HCT116 (cell line): ENCODE measurements around the gene POLR2I. TPM values are rescaled to one million over a fixed set of nuclear protein-coding genes. Genes with fewer than 3 reads are reported as not detected.

ENCODE experiments used
- ATAC-seq: fragments of 200-7000 bp; cut with Tn5 transposase; 2 replicates; pipeline ENCODE4 v1.9.1; 2020; ENCODE audit warnings: mild to moderate bottlenecking, moderate library complexity
- BruUV-seq: library from RNA; stranded (reverse); fragments of 400-500 nt; replicated peaks from 2 replicates; lab custom pipeline; 2021; lab: Mats Ljungman, UMichigan
- CTCF ChIA-PET: fragments of 300-600 bp; sonication (Branson Sonifier 250); formaldehyde crosslinking; loops from one replicate; lab custom pipeline; 2021; ENCODE audit warnings: antibody characterized with exemption; lab: Charles Lee
- POLR2A ChIA-PET: fragments of 300-600, 350-600 bp; sonication (Branson Sonifier 250); formaldehyde crosslinking; loops from one replicate; lab custom pipeline; 2021; ENCODE audit warnings: antibody characterized with exemption; lab: Charles Lee
- RAD21 ChIA-PET, 2 experiments: fragments of 300-600 bp; sonication (Branson Sonifier 250); formaldehyde crosslinking; loops; one replicate each; lab custom pipeline; 2023; ENCODE audit warnings: low total read pairs in 2 of 2; ENCODE audit not compliant: uncharacterized antibody in 2 of 2, unreplicated experiment in 2 of 2, low non-redundant PET in 1 of 2; lab: Charles Lee
- DNase-seq: peaks from one replicate; pipeline ENCODE4 v3.0.0-alpha.2; 2010; ENCODE audit warnings: low read depth, low spot score
- H2AFZ ChIP-seq: fragments of 200-600 bp; shearing (Covaris generic), sonication (generic); 2 replicates; pipeline ENCODE4 v1.6.1; 2017; ENCODE audit warnings: low read depth, mixed run types, mixed read lengths, antibody characterized with exemption, low read length; ENCODE audit not compliant: poor library complexity, severe bottlenecking
- H3K27ac ChIP-seq: 2 replicates; pipeline ENCODE4 v1.5.1; 2012; ENCODE audit warnings: low read depth, low read length
- H3K27me3 ChIP-seq: fragments of 200-600 bp; sonication (generic); 2 replicates; pipeline ENCODE4 v1.6.1; 2016; ENCODE audit warnings: mixed run types, low read length, mixed read lengths; ENCODE audit not compliant: insufficient read depth
- H3K36me3 ChIP-seq, 2 experiments: fragments of 200-500 bp in 1 of 2; fragments of 200-600 bp in 1 of 2; sonication (Bioruptor generic) in 1 of 2; sonication (generic) in 1 of 2; 2 replicates each; pipeline versions ENCODE4 v1.5.1 to v1.6.1; 2014 to 2016; ENCODE audit warnings: low read length in 2 of 2, inconsistent platforms in 1 of 2, mixed read lengths in 1 of 2, mixed run types in 1 of 2; ENCODE audit not compliant: insufficient read depth in 2 of 2, control insufficient read depth in 1 of 2
- H3K4me1 ChIP-seq, 2 experiments: fragments of 200-600 bp in 1 of 2; sonication (generic) in 1 of 2; 2 replicates each; pipeline versions ENCODE4 v1.5.1 to v1.6.1; 2012 to 2017; ENCODE audit warnings: low read length in 2 of 2, inconsistent platforms in 1 of 2, mild to moderate bottlenecking in 1 of 2, mixed read lengths in 1 of 2, mixed run types in 1 of 2, moderate library complexity in 1 of 2; ENCODE audit not compliant: insufficient read depth in 2 of 2, control insufficient read depth in 1 of 2
- H3K4me2 ChIP-seq: fragments of 200-600 bp; sonication (generic); 2 replicates; pipeline ENCODE4 v1.6.1; 2017; ENCODE audit warnings: mixed run types, low read length, mixed read lengths
- H3K4me3 ChIP-seq, 2 experiments: fragments of 200-600 bp in 1 of 2; sonication (generic) in 1 of 2; replicated peaks in 1 of 2; 2 replicates each; pipeline ENCODE4 v1.5.1; 2011 to 2016; ENCODE audit warnings: low read length in 2 of 2, control low read depth in 1 of 2, low read depth in 1 of 2, mild to moderate bottlenecking in 1 of 2, mixed read lengths in 1 of 2, mixed run types in 1 of 2
- H3K79me2 ChIP-seq: fragments of 200-600 bp; sonication (generic); 2 replicates; pipeline ENCODE4 v1.6.1; 2017; ENCODE audit warnings: mild to moderate bottlenecking, mixed run types, low read length, moderate library complexity, mixed read lengths; ENCODE audit not compliant: insufficient read depth
- H3K9ac ChIP-seq: fragments of 200-600 bp; sonication (generic); 2 replicates; pipeline ENCODE4 v1.6.1; 2016; ENCODE audit warnings: low read length, mixed read lengths
- H3K9me2 ChIP-seq: fragments of 200-600 bp; sonication (generic), shearing (Covaris generic); 2 replicates; pipeline ENCODE4 v1.6.1; 2017; ENCODE audit warnings: mixed run types, mild to moderate bottlenecking, moderate library complexity; ENCODE audit not compliant: insufficient read depth
- H3K9me3 ChIP-seq, 2 experiments: fragments of 200-500 bp in 1 of 2; fragments of 200-600 bp in 1 of 2; sonication (Bioruptor generic) in 1 of 2; sonication (generic) in 1 of 2; 2 replicates each; pipeline ENCODE4 v1.6.1; 2014 to 2017; ENCODE audit warnings: low read length in 2 of 2, mixed read lengths in 2 of 2, inconsistent platforms in 1 of 2, low read depth in 1 of 2, mild to moderate bottlenecking in 1 of 2, mixed run types in 1 of 2, moderate library complexity in 1 of 2; ENCODE audit not compliant: control insufficient read depth in 1 of 2, insufficient read depth in 1 of 2
- H4K20me1 ChIP-seq: fragments of 200-600 bp; sonication (generic), shearing (Covaris generic); 2 replicates; pipeline ENCODE4 v1.6.1; 2017; ENCODE audit warnings: mixed run types, mild to moderate bottlenecking, moderate library complexity; ENCODE audit not compliant: insufficient read depth
- CBX3 ChIP-seq: IDR thresholded peaks from 2 replicates; pipeline ENCODE4 v1.6.1; 2012; ENCODE audit warnings: low read depth
- CTCF ChIP-seq, 3 experiments: fragments of 200-600 bp in 1 of 3; sonication (generic) in 1 of 3; IDR thresholded peaks in 2 of 3; conservative IDR thresholded peaks in 1 of 3; 2 replicates each; pipeline ENCODE4 v1.5.1; 2012 to 2017; ENCODE audit warnings: low read depth in 2 of 3, low read length in 2 of 3, antibody characterized with exemption in 1 of 3, borderline replicate concordance in 1 of 3, control low read depth in 1 of 3, mild to moderate bottlenecking in 1 of 3, mixed read lengths in 1 of 3, mixed run types in 1 of 3, moderate library complexity in 1 of 3; ENCODE audit not compliant: insufficient read depth in 1 of 3
- EGR1 ChIP-seq: IDR thresholded peaks from 2 replicates; pipeline ENCODE4 v1.6.1; 2012; ENCODE audit warnings: low read depth
- ELF1 ChIP-seq: IDR thresholded peaks from 2 replicates; pipeline ENCODE4 v1.6.1; 2012; ENCODE audit warnings: low read depth, borderline replicate concordance
- EZH2phosphoT487 ChIP-seq: fragments of 200-600 bp; IDR thresholded peaks from 2 replicates; pipeline ENCODE4 v1.6.1; 2018; ENCODE audit warnings: antibody characterized with exemption, borderline replicate concordance
- FOSL1 ChIP-seq: IDR thresholded peaks from 2 replicates; pipeline ENCODE4 v1.6.1; 2012; ENCODE audit warnings: low read depth
- MAX ChIP-seq: IDR thresholded peaks from 2 replicates; pipeline ENCODE4 v1.6.1; 2012
- RAD21 ChIP-seq: IDR thresholded peaks from 2 replicates; pipeline ENCODE4 v1.6.1; 2012; ENCODE audit warnings: low read depth, mild to moderate bottlenecking
- TCF7L2 ChIP-seq: IDR thresholded peaks from 2 replicates; pipeline ENCODE4 v1.7.0; 2011; ENCODE audit warnings: borderline replicate concordance, inconsistent platforms; ENCODE audit not compliant: insufficient read depth, insufficient read length; ENCODE audit errors: extremely low read depth
- YY1 ChIP-seq: IDR thresholded peaks from 2 replicates; pipeline ENCODE4 v1.6.1; 2011; ENCODE audit warnings: low read length, low read depth, moderate library complexity, mild to moderate bottlenecking; ENCODE audit not compliant: insufficient replicate concordance; ENCODE audit errors: extremely low read depth
- intact Hi-C: fragments of 100-400 bp; cut with micrococcal nuclease; formaldehyde crosslinking; loops from 2 replicates; pipeline ENCODE4 v1.10.0; 2022
- total RNA-seq: library from RNA; stranded (reverse); gene quantifications from one replicate; pipeline ENCODE4 v1.2.1, GENCODE V29; 2021; ENCODE audit not compliant: unreplicated experiment

The POLR2I gene
- total RNA-seq, 1 experiment from 2014 or later: 108 TPM

- DNase-seq (no peak), ATAC-seq (peak; percentile 23)
- peak overlapping the region; percentile 77 for H3K9ac ChIP-seq
- no peak overlapping the region for H2AFZ ChIP-seq
- RAD21 ChIA-PET: interaction anchor here in 1 of 2 experiments (0.6 to 1.3 kb wide), 5 partner anchors 10 to 67 kb away, joined by 3 to 6 read pairs (median 4); partner anchors contain the start of gene CAPNS1
- peak overlapping the region; percentile 62 to 63 for H3K4me3 ChIP-seq
- peak overlapping the region; percentile 81 for H3K4me2 ChIP-seq
- H3K9me2 ChIP-seq: no peaks in the 10 kb centered on the region
- TF ChIP-seq EZH2phosphoT487: no peak
- no peak for TF ChIP-seq MAX
- TF ChIP-seq EGR1: peak; percentile 28; the same call in 1 of the 2 replicates
- no peak for TF ChIP-seq RAD21
- no peak for TF ChIP-seq ELF1
- TF ChIP-seq YY1: no peak
- TF ChIP-seq FOSL1: no peak
- no peak for TF ChIP-seq CTCF (IDR thresholded peaks at IDR 0.05 in 2 of 3, conservative IDR thresholded peaks at IDR 0.05 in 1 of 3; ENCODE audit: borderline replicate concordance in 1 of 3, insufficient read depth in 1 of 3, low read depth in 2 of 3, low read length in 2 of 3)
- TF ChIP-seq CBX3: 0 out of 2 replicates have a peak, but pooled peaks have one; percentile 21
- no peak for TF ChIP-seq TCF7L2
- CTCF ChIA-PET: interaction anchor here (0.5 to 2.2 kb wide), 16 partner anchors 8 to 361 kb away, joined by 3 to 17 read pairs (median 4); partner anchors contain the start of genes ALKBH6, CAPNS1, POLR2I and TBCB
- BruUV-seq: TSS peak; percentile 95
- peaks cover 41 to 59% of the 10 kb centered on the region in 2 experiments for H3K4me1 ChIP-seq
- no peaks in the 10 kb centered on the region for H3K79me2 ChIP-seq
- H3K9me3 ChIP-seq: no peaks in the 10 kb centered on the region
- H3K27ac ChIP-seq: peak overlapping the region; percentile 88
- H4K20me1 ChIP-seq: no peaks in the 10 kb centered on the region
- no peaks in the 10 kb centered on the region for H3K36me3 ChIP-seq
- intact Hi-C loops: loop anchor here (5.0 kb wide), 1 partner anchor 66 kb away; no protein-coding TSS in a partner anchor
- no peaks in the 10 kb centered on the region for H3K27me3 ChIP-seq
- POLR2A ChIA-PET: interaction anchor here (0.8 to 2.4 kb wide), 8 partner anchors 8 to 114 kb away, joined by 3 to 19 read pairs (median 9); partner anchors contain the start of genes ALKBH6, CAPNS1, POLR2I and TBCB
Observed at GRCh38 chr19:36128392-36128736, 13.7 kb upstream of the POLR2I start.
